Fibroblast of gingiva (primary cell): ENCODE results near the gene VAC14.

Source experiments
- DNase-seq: peaks from one replicate; pipeline ENCODE4 v3.0.0-alpha.2; 2011; ENCODE audit warnings: low read depth

VAC14 gene

DNA sequence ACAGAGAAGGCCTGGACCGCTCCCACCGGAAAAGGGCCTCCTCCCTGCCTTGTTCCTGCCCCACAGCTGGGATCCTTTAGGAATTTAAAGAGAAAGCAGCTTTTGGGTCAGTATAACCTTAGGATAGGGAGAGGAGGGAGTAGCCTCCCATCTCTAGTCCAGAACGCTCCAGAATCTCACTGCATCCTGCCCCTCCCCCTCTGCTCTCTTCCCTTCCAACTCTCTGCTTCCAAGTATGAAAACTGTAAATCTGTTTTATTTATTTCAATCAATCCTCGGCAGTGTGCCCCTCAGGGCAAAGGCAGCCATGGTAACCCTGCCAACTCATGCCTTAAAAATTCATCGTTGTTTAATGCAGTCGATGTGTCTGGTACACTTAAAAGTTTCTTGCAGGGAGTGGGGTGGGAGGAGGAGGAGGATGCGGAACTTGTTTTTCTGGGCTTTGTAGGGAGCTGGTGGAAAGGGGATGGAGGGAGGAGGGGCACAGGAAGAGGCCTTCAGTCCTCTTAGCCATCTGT lies 94.0 kb downstream of the VAC14 start:
- peak; percentile 96 for DNase-seq

GRCh38 chr16:70705056-70705455 lies 95.9 kb downstream of the VAC14 start:
- no peak for DNase-seq

DNA sequence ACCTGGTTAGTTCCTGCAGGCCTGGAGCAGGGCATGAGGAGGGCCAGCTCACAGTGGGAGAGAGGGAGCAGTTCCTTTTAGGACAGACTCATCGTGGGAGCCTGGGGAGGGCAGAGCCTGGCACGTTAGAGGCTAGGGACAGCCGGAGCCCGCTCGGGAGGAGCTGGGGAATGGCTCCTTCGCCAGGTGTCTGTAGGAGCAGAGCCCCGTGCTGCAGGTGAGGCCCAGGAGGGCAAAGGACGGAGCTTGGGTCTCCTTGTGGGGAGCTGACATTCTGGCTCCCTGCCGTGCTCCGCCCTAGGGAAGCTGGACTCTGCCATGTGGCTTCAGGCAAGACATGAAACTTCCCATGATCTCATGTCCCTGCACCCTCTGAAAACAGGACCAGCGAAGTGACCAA lies 96.4 kb downstream of the VAC14 start:
- no peak for DNase-seq

GRCh38 chr16:70703835-70704381 lies 97.0 kb downstream of the VAC14 start:
- no peak for DNase-seq

DNA sequence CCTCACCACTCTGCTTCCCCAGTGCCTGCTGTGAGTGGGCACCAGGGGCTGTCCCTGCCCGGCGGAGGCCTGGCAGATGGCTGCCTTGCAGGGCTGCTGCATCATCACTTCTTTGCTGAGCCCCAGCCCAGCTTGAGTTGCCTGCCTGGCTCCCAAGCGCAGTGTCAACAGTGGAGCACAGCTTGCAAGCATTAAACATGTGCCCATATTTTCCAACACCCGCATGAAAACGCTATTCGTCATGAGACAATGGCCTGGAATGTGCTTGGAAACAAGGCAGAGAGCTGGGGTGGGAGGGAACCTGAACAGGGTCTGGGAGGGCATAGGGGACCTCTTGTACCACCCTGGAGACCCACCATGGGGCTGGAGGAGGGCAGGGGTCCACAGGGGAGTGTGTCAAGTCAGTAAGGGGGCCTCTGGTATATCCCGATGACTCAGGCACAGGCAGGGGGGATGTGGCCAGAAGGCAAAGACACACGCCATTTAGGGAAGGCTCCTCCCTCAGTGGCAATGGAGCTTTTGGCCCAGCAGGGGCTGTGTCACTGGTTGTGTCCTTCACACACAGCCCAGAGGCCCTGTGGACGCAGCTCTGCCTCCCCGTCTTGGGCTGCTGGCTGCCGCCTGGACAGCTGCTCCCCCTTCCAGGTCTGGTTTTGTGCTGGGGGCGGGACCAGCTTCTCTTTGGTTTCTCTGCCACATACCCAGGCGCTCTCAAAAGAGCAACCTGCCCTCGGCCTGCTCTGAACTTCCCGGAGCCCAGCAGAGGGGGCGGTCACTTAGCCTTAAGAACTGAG lies 97.7 kb downstream of the VAC14 start:
- peak; percentile 99 for DNase-seq

- DNase-seq, result no peak
Measured at GRCh38 chr16:70702624-70703023, 98.3 kb downstream of the VAC14 start.

DNA sequence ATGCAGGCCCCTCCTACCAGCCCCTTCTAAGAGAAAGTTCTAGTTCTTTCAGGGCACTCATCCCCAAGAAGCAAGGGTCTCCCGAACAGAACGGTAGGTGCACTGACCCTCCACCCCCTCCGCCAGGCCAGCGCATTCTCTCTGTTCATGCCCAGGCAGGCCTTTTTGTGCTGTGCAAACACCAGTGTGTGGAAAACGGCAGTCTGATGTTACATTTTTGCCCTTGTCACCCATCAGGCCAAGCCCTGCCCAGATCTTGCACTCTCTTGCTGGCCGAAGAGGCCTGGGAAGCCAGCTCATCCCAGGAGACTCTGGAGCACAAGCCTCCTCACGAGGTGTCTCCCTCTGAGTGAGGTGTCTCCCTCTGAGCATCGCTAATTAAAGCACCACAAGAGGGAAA lies 99.0 kb downstream of the VAC14 start:
- DNase-seq, result no peak

DNA sequence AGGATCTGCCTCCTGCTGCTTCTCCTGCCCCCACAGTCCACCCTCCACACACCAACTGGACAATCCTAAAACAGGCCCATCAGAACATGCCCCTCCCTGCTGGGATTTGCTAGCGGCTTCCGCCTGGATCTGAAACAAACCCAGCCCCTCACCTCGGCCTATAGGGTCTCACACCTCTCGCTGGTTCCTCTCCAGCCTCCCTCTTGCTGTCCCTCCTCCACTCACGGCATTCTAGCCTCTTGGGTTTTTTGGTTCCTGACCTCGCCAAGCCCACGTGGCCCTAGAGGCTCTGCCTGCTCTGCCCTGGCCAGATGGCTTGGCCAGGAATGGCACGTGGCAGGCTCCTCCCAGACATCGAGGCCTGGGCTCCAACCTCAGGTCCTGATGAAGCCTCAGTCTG lies 99.4 kb downstream of the VAC14 start:
- DNase-seq, result no peak

DNA sequence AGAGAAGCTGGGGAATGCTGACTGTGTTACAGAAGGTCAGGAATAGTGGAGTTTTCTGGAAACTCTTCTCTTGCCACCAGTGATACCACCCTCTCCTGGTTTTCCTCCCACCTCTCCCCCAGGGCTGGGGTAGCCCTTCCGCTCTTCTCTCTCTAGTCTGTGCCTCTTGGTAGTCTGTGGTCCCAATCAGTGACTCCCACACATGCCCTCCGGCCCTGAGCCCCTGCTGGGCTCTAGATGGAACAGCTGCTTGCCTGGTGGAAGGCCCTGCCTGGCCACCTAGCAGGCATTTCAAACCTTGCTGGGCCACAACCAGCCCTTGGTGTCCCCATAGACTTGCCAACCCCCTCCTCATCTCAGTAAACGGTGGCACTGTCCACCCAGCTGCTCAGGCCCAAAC lies 99.9 kb downstream of the VAC14 start:
- DNase-seq, result no peak

GRCh38 chr16:70700101-70701020 lies 100.6 kb downstream of the VAC14 start:
- peak; percentile 17 for DNase-seq

DNA sequence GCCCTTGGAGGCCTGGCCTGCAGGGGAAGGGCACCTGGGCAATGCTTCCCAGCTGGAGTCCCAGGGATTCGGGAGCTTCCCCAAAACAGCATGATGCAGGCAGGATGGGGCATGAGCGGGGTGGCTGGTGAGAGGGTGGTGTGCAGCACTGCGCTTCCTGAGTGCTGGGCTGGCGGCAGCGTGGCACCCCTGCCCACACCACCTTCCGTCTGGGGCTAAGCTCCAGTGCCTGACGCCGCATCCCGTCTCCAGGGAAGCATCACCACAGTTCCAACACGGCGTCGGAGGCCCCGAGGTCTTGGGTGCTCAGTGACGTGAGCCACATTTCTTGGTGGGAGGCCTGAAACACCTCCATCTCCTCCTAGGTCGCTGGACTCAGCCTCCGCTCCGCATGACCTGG lies 101.3 kb downstream of the VAC14 start:
- no peak for DNase-seq

DNA sequence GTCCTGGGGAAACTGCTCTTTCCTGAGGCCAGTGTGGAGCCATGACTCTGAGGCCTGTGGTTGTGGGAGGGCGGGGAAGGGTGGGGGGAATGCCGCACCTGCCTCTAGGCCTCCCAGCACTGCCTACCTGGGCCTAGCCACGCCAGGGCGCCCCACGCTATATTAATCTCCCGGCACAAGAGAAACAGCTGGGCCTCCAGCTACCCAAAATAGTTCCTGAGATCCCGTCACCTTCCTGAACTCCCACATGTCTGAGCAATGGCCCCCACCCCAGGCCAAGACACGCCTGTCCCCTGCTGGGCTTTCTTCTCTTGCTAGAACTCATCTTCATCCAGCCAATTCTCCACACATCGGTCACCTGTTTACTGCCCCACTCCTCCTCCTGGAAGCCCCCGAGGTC lies 102.1 kb downstream of the VAC14 start:
- DNase-seq, result no peak

DNA sequence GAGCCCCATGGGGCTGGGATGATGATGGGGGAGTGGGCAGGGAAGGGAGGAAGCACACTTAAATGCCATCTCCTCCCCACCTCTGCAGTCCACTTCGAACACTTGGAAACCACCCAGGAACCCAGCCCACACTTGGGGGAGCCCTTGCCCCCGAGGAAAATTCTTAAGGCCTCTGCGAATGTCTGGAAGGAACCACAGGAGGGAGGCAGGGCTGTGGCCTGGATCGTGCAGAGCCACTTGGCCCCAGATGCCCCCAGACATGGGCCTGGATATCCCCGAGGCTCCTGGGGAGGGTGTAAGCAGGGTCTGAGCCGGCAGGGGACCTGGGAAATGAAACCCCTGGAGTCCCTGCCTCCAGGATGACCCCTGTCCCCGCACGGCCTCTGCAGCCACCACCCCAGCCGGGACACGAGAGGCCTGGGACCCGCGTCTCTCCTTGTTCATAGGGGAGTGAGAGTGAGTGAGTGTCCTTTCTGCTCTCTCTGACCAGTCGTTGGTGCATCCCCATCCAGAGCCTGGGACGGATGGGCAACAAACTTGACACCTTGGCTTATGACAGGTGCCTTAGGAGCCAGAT lies 103.3 kb downstream of the VAC14 start:
- peak; percentile 34 for DNase-seq

DNA sequence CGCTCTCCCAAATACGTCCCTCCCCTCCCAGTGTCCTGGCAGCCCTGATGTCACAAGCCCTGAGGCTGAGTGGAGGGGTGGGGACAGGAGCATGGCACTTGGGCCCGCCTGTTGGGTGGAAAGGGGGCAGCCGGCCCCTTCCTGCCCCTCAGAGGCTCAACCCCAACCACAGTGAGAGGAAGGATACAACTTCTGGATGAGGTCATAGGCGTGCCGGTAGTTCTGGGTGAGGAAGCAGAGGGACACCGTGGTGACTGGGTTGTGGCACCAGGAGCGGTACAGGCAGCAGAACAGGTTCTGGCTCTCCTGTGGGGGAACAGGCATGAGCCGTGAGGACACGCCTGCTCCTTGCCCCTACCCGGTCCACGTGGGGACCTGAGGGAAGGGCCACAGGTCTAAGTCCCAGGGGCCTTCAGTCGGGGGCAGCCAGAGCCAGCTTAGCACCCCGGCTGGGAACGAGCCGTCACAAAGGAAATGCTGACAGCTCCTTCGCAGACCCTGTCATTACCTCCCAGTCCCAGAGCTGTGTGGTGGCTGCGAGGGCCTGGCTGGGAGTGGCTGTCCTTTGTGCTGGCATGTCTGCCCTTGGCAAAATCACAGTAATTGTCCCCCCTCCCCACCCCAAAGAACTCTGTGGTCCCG lies 103.9 kb downstream of the VAC14 start:
- no peak for DNase-seq

DNA sequence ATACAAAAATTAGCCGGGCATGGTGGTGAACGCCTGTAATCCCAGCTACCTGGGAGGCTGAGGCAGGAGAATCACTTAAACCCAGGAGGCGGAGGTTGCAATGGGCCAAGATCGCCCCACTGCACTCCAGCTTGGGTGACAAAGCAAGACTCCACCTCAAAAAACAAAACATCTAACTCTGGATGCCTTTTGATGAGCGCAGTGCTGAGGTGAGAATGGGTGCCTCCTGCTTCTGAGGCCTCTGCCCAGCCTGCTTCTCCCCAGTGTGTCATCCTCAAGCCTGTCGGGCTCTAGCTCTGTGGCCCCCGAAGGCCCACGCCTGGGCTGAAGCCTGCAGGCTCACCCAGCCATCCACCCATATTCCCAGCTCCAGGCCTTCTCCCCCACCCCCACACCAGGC lies 104.6 kb downstream of the VAC14 start:
- DNase-seq, result no peak

GRCh38 chr16:70695331-70696070 lies 105.5 kb downstream of the VAC14 start:
- no peak for DNase-seq

DNA sequence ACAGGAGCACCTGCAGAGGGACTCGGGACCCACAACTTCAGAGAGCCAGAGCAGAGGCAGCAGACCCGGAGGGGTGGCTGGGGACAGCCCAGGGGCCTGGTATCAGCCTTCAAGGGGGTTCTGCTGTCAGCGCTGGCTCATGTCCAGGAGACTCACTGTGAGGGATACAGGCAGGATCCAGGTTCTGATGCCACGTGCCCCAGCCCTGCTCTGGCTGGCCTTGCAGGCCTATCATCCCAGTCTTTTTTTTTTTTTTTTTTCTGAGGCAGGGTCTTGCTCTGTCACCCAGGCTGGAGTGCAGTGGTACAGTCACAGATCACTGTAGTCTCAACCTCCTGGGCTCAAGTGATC lies 106.1 kb downstream of the VAC14 start:
- no peak for DNase-seq

DNA sequence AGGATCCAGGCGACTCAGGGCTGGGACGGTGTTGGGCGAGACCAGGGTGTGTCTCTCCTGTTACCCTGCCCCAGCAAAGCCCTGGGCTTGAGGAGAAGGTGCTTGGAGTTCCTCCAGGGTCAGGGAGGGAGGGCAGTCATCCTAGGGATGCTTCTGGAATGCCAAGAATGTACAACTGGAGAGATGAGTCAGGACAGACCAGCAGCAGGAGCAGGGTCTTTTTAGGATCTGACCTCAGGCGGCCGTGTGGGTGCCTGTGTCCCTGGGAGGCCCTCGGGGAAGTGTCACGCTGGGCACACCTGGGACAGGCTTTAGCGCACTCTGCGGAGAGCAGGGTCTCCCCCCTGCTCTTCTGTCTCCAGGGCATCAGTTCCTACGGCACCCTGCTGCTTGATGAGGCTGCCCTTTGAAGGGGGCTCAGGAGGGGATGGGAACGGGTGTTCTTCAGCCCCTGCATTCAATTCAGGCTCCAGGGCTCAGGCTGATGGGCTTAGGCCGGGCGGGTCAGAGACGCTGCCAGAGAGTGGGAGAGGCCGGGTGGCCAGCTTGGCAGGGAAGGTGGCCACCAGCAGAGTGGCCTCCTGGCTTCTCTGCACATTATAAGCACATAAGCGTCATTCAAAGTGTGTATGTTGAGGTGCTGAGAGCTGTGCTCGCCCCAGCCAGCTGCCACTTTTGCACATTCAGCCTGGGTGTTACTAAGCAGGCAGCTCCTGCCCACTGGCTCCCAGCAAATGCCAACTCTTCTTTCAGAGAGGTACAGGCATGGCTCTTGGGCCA lies 106.7 kb downstream of the VAC14 start:
- peak; percentile 91 for DNase-seq

DNA sequence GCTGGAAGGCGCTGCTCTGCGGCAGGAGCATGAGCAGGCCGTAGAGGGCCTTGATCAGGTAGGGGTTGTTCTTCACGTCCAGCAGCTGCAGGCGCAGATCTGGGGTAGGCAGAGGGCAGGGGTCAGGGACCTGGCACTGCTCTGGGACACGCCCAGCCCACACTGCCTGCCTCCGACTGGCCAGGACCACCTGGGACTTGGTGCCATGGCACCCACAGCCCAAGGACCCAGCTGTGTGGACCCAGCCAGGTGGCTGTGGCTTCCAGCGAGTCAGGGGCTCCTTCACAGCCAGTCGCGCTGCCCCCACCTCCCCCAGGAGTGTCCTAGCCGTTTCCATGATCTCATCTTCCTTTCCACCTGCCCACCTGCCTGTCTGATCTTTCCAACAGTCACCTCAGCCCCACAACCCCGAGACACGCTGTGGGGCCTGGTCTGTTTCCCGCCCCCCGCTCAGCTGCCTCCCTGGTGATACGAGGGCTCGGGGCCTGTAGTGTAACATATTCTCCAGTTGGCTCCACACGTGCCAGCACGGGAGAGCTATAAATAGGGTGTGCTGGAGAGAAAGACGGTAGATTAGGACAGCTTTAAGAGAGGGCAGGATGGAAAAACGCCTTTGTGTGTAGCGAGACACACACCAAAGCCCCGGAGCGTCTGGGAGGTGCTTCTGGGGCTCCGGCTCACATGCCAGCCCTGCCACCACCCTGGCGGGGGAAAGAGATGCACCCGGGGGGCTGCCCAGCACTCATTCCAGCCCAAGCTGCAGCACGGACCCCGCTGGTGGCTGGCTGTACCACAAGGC lies 107.9 kb downstream of the VAC14 start:
- no peak for DNase-seq
